H9 (cell line): Measurements from ENCODE around the gene KANK4. TPM values are rescaled to one million over a fixed set of nuclear protein-coding genes. Genes with fewer than 3 reads are reported as not detected.

ENCODE experiments used
- DNase-seq: peaks from one replicate; pipeline ENCODE4 v3.0.0-alpha.2; 2017
- H2AFZ ChIP-seq: one replicate; pipeline ENCODE4 v1.6.1; 2013; ENCODE audit warnings: mild to moderate bottlenecking, low read length, control low read depth, moderate library complexity
- H2AK5ac ChIP-seq: 2 replicates; pipeline ENCODE4 v1.6.1; 2013; ENCODE audit warnings: low read length, control low read depth, mixed read lengths; ENCODE audit not compliant: insufficient read length
- H2BK120ac ChIP-seq: one replicate; pipeline ENCODE4 v1.6.1; 2013; ENCODE audit warnings: low read depth, mild to moderate bottlenecking, low read length, control low read depth, inconsistent platforms; ENCODE audit not compliant: poor library complexity, severe bottlenecking
- H2BK12ac ChIP-seq: 2 replicates; pipeline ENCODE4 v1.6.1; 2013; ENCODE audit warnings: low read length, control low read depth, mixed read lengths, low read depth; ENCODE audit not compliant: insufficient read length
- H2BK15ac ChIP-seq: 2 replicates; pipeline ENCODE4 v1.6.1; 2013; ENCODE audit warnings: low read depth, low read length, control low read depth
- H2BK20ac ChIP-seq: one replicate; pipeline ENCODE4 v1.6.1; 2013; ENCODE audit warnings: low read depth, mild to moderate bottlenecking, low read length, control low read depth, inconsistent platforms; ENCODE audit not compliant: poor library complexity, severe bottlenecking
- H2BK5ac ChIP-seq: 2 replicates; pipeline ENCODE4 v1.6.1; 2013; ENCODE audit warnings: low read length, control low read depth, mixed read lengths; ENCODE audit not compliant: insufficient read length
- H3K14ac ChIP-seq: 2 replicates; pipeline ENCODE4 v1.6.1; 2013; ENCODE audit warnings: low read length, control low read depth; ENCODE audit not compliant: insufficient read depth
- H3K18ac ChIP-seq: 2 replicates; pipeline ENCODE4 v1.6.1; 2013; ENCODE audit warnings: low read depth, mild to moderate bottlenecking, mixed read lengths, low read length, control low read depth; ENCODE audit not compliant: insufficient read length
- H3K23ac ChIP-seq: 2 replicates; pipeline ENCODE4 v1.6.1; 2013; ENCODE audit warnings: low read length, control low read depth, mixed read lengths, low read depth; ENCODE audit not compliant: insufficient read length
- H3K23me2 ChIP-seq: 2 replicates; pipeline ENCODE4 v1.6.1; 2013; ENCODE audit warnings: low read depth, mild to moderate bottlenecking, mixed read lengths, low read length, control low read depth; ENCODE audit not compliant: insufficient read length, poor library complexity, severe bottlenecking
- H3K27ac ChIP-seq: 2 replicates; pipeline ENCODE4 v1.5.1; 2013; ENCODE audit warnings: low read length, control low read depth, mixed read lengths, low read depth; ENCODE audit not compliant: insufficient read length
- H3K27me3 ChIP-seq: 2 replicates; pipeline ENCODE4 v1.6.1; 2013; ENCODE audit warnings: low read length, control low read depth, inconsistent platforms; ENCODE audit not compliant: insufficient read depth
- H3K4ac ChIP-seq: 2 replicates; pipeline ENCODE4 v1.6.1; 2013; ENCODE audit warnings: low read depth, mild to moderate bottlenecking, control low read depth, inconsistent platforms, low read length, moderate library complexity
- H3K4me1 ChIP-seq: 2 replicates; pipeline ENCODE4 v1.6.1; 2013; ENCODE audit warnings: low read length, control low read depth, inconsistent platforms; ENCODE audit not compliant: insufficient read depth
- H3K4me2 ChIP-seq: 2 replicates; pipeline ENCODE4 v1.6.1; 2013; ENCODE audit warnings: low read length, control low read depth, mixed read lengths; ENCODE audit not compliant: insufficient read length, insufficient read depth
- H3K56ac ChIP-seq: 2 replicates; pipeline ENCODE4 v1.6.1; 2013; ENCODE audit warnings: low read depth, mild to moderate bottlenecking, mixed read lengths, low read length, control low read depth; ENCODE audit not compliant: insufficient read length
- H3K79me1 ChIP-seq: 2 replicates; pipeline ENCODE4 v1.6.1; 2013; ENCODE audit warnings: low read depth, mild to moderate bottlenecking, moderate library complexity, low read length, control low read depth, inconsistent platforms; ENCODE audit not compliant: insufficient read depth, poor library complexity, severe bottlenecking
- H3K79me2 ChIP-seq: 2 replicates; pipeline ENCODE4 v1.6.1; 2013; ENCODE audit warnings: low read length, control low read depth, inconsistent platforms; ENCODE audit not compliant: insufficient read depth
- H3K9ac ChIP-seq: 2 replicates; pipeline ENCODE4 v1.6.1; 2013; ENCODE audit warnings: low read length, control low read depth, mixed read lengths; ENCODE audit not compliant: insufficient read length; ENCODE audit errors: extremely low read depth
- H3K9me3 ChIP-seq: one replicate; pipeline ENCODE4 v1.6.1; 2013; ENCODE audit warnings: low read depth, low read length, inconsistent platforms; ENCODE audit not compliant: control insufficient read depth
- H3T11ph ChIP-seq: one replicate; pipeline ENCODE4 v1.6.1; 2013; ENCODE audit warnings: mild to moderate bottlenecking, low read length, control low read depth, inconsistent platforms
- H4K20me1 ChIP-seq: one replicate; pipeline ENCODE4 v1.6.1; 2013; ENCODE audit not compliant: control insufficient read depth, insufficient read length, insufficient read depth
- H4K5ac ChIP-seq: 2 replicates; pipeline ENCODE4 v1.6.1; 2013; ENCODE audit warnings: low read depth, mild to moderate bottlenecking, mixed read lengths, low read length, control low read depth; ENCODE audit not compliant: insufficient read length
- H4K8ac ChIP-seq: replicated peaks from 2 replicates; pipeline ENCODE4 v1.6.1; 2013; ENCODE audit warnings: low read length, control low read depth, mixed read lengths, low read depth; ENCODE audit not compliant: insufficient read length
- H4K91ac ChIP-seq: 2 replicates; pipeline ENCODE4 v1.6.1; 2013; ENCODE audit warnings: low read depth, mild to moderate bottlenecking, moderate library complexity, mixed read lengths, low read length, control low read depth; ENCODE audit not compliant: insufficient read length
- H3K27ac Mint-ChIP-seq, 3 experiments: 2 replicates in 2 of 3; 3 replicates in 1 of 3; pipeline ENCODE4 v1.8.0; 2020 to 2021; ENCODE audit warnings: mixed read lengths in 3 of 3, mild to moderate bottlenecking in 1 of 3, moderate library complexity in 1 of 3
- H3K27me3 Mint-ChIP-seq: 2 replicates; pipeline ENCODE4 v1.8.0; 2021; ENCODE audit warnings: low read depth, mild to moderate bottlenecking, moderate library complexity, mixed read lengths
- H3K36me3 Mint-ChIP-seq, 3 experiments: 2 replicates in 2 of 3; 3 replicates in 1 of 3; pipeline ENCODE4 v1.8.0; 2020 to 2021; ENCODE audit warnings: low read depth in 3 of 3, mixed read lengths in 3 of 3; ENCODE audit not compliant: insufficient read depth in 1 of 3
- H3K4me1 Mint-ChIP-seq, 2 experiments: 2 replicates each; pipeline ENCODE4 v1.8.0; 2020; ENCODE audit warnings: mixed read lengths in 2 of 2
- H3K4me3 Mint-ChIP-seq, 2 experiments: 2 replicates in 1 of 2; 3 replicates in 1 of 2; pipeline ENCODE4 v1.8.0; 2020 to 2021; ENCODE audit warnings: mild to moderate bottlenecking in 2 of 2, mixed read lengths in 2 of 2, moderate library complexity in 1 of 2
- H3K9me3 Mint-ChIP-seq, 2 experiments: 2 replicates in 1 of 2; 3 replicates in 1 of 2; pipeline ENCODE4 v1.8.0; 2020; ENCODE audit warnings: mild to moderate bottlenecking in 2 of 2, mixed read lengths in 2 of 2, moderate library complexity in 1 of 2
- WGBS: extraction: QIAGEN DNeasy Blood & Tissue Kit; methylation state at CpG from one replicate; pipeline ENCODE4 v1.1.7; 2013; ENCODE audit warnings: missing lambda C conversion rate, low lambda C conversion rate, mixed read lengths; ENCODE audit not compliant: insufficient read length; ENCODE audit errors: extremely low coverage; 5-methylcytosine and 5-hydroxymethylcytosine counted together
- total RNA-seq: library from RNA; stranded (reverse); gene quantifications from 2 replicates; pipeline ENCODE4 v1.2.1, GENCODE V29; 2021
- TF ChIP-seq, protein P1 (sequence below): fragments of 200-600 bp; sonication (generic); conservative IDR thresholded peaks from 3 replicates; pipeline ENCODE4 v1.8.0; 2021; ENCODE audit warnings: antibody characterized with exemption, mild to moderate bottlenecking

Gene KANK4
- total RNA-seq, 1 experiment from 2014 or later, result 0.15 TPM

- no peak overlapping the region for H3K14ac ChIP-seq
- H3K27ac Mint-ChIP-seq, result no peak overlapping the region
- H3K18ac ChIP-seq, result no peak overlapping the region
- no peak overlapping the region for H3T11ph ChIP-seq
- H3K4me3 Mint-ChIP-seq, result no peak overlapping the region
- H3K4me2 ChIP-seq, result no peak overlapping the region
- H3K56ac ChIP-seq, result no peak overlapping the region
- TF ChIP-seq, protein P1, sequence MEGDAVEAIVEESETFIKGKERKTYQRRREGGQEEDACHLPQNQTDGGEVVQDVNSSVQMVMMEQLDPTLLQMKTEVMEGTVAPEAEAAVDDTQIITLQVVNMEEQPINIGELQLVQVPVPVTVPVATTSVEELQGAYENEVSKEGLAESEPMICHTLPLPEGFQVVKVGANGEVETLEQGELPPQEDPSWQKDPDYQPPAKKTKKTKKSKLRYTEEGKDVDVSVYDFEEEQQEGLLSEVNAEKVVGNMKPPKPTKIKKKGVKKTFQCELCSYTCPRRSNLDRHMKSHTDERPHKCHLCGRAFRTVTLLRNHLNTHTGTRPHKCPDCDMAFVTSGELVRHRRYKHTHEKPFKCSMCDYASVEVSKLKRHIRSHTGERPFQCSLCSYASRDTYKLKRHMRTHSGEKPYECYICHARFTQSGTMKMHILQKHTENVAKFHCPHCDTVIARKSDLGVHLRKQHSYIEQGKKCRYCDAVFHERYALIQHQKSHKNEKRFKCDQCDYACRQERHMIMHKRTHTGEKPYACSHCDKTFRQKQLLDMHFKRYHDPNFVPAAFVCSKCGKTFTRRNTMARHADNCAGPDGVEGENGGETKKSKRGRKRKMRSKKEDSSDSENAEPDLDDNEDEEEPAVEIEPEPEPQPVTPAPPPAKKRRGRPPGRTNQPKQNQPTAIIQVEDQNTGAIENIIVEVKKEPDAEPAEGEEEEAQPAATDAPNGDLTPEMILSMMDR, result no peak
- no peak overlapping the region for H2BK12ac ChIP-seq
- H3K4me1 ChIP-seq, result peaks cover 6% of the 10 kb centered on the region; the same call in 1 of the 2 replicates
- H3K79me2 ChIP-seq, result no peaks in the 10 kb centered on the region
- H2BK5ac ChIP-seq, result no peak overlapping the region
- no peaks in the 10 kb centered on the region for H4K20me1 ChIP-seq
- no peak overlapping the region for H3K4ac ChIP-seq
- H3K9me3 Mint-ChIP-seq, result no peaks in the 10 kb centered on the region
- no peak overlapping the region for H3K27ac ChIP-seq
- H3K23ac ChIP-seq, result no peak overlapping the region
- no peaks in the 10 kb centered on the region for H3K9me3 ChIP-seq
- H2BK20ac ChIP-seq, result no peak overlapping the region
- DNase-seq, result no peak
- no peak overlapping the region for H2AFZ ChIP-seq
- WGBS, result no CpG with 5 or more reads among the region's 6 CpGs
- no peak overlapping the region for H4K91ac ChIP-seq
- no peaks in the 10 kb centered on the region for H3K23me2 ChIP-seq
- no peaks in the 10 kb centered on the region for H3K36me3 Mint-ChIP-seq
- no peak overlapping the region for H3K9ac ChIP-seq
- no peak overlapping the region for H2BK120ac ChIP-seq
- H3K79me1 ChIP-seq, result no peaks in the 10 kb centered on the region
- no peak overlapping the region for H4K8ac ChIP-seq
- peaks cover 28% of the 10 kb centered on the region for H3K27me3 Mint-ChIP-seq
- H2BK15ac ChIP-seq, result no peak overlapping the region
- no peak overlapping the region for H4K5ac ChIP-seq
- no peak overlapping the region for H2AK5ac ChIP-seq
- peaks cover 24% of the 10 kb centered on the region in 2 experiments for H3K4me1 Mint-ChIP-seq
- peaks cover under 1% of the 10 kb centered on the region; the same call in 1 of the 2 replicates for H3K27me3 ChIP-seq
These were observed 7.7 kb downstream of the KANK4 start for GRCh38 chr1:62311473-62311943.
